H1 (cell line): ENCODE data around the gene PTGES2. TPM values are rescaled to one million over a fixed set of nuclear protein-coding genes. Genes with fewer than 3 reads are reported as not detected.

Source experiments
- ATF2 ChIP-seq: IDR thresholded peaks from 2 replicates; pipeline ENCODE4 v1.6.1; 2012; ENCODE audit warnings: low read length, inconsistent platforms
- BCL11A ChIP-seq, 2 experiments: IDR thresholded peaks; one replicate each; pipeline ENCODE4 v1.6.1; 2011; ENCODE audit warnings: low read depth in 2 of 2, low read length in 2 of 2, mild to moderate bottlenecking in 2 of 2
- BRCA1 ChIP-seq: IDR thresholded peaks from 2 replicates; pipeline ENCODE4 v1.6.1; 2012; ENCODE audit warnings: low read depth, low read length, improper control_type of control experiment
- CHD1 ChIP-seq: IDR thresholded peaks from 2 replicates; pipeline ENCODE4 v1.6.1; 2012; ENCODE audit warnings: low read depth, low read length, improper control_type of control experiment
- CHD2 ChIP-seq: IDR thresholded peaks from 2 replicates; pipeline ENCODE4 v1.6.1; 2012; ENCODE audit warnings: low read length, improper control_type of control experiment
- CREB1 ChIP-seq: IDR thresholded peaks from 2 replicates; pipeline ENCODE4 v1.6.1; 2012; ENCODE audit warnings: inconsistent platforms
- GABPA ChIP-seq: IDR thresholded peaks from 2 replicates; pipeline ENCODE4 v1.6.1; 2011; ENCODE audit warnings: mild to moderate bottlenecking, low read length, moderate library complexity, borderline replicate concordance; ENCODE audit not compliant: insufficient read depth
- HDAC6 ChIP-seq: IDR thresholded peaks from one replicate; pipeline ENCODE4 v1.7.1; 2012; ENCODE audit warnings: low read depth, mild to moderate bottlenecking, inconsistent platforms, low read length, moderate library complexity
- JUN ChIP-seq: IDR thresholded peaks from 2 replicates; pipeline ENCODE4 v1.6.1; 2011; ENCODE audit warnings: low read depth, mild to moderate bottlenecking, improper control_type of control experiment, low read length
- KDM1A ChIP-seq: fragments of 200-600, 300-600 bp; sonication (generic); IDR thresholded peaks from 2 replicates; pipeline ENCODE4 v1.7.1; 2016; ENCODE audit warnings: mild to moderate bottlenecking, low read length, borderline replicate concordance
- KDM4A ChIP-seq: IDR thresholded peaks from one replicate; pipeline ENCODE4 v1.7.1; 2012; ENCODE audit warnings: low read depth, mild to moderate bottlenecking, moderate library complexity, low read length, inconsistent platforms; ENCODE audit not compliant: severe bottlenecking
- KDM5A ChIP-seq: fragments of 200-600 bp; IDR thresholded peaks from 2 replicates; pipeline ENCODE4 v1.7.1; 2012; ENCODE audit warnings: mild to moderate bottlenecking, low read length, inconsistent platforms, mixed read lengths
- MAX ChIP-seq: IDR thresholded peaks from 2 replicates; pipeline ENCODE4 v1.6.1; 2012; ENCODE audit warnings: inconsistent platforms
- NRF1 ChIP-seq: IDR thresholded peaks from 2 replicates; pipeline ENCODE4 v1.6.1; 2011; ENCODE audit warnings: mild to moderate bottlenecking, low read depth, low read length, improper control_type of control experiment
- PHF8 ChIP-seq: fragments of 200-600 bp; sonication (generic); conservative IDR thresholded peaks from 2 replicates; pipeline ENCODE4 v1.7.1; 2012; ENCODE audit warnings: low read depth, mild to moderate bottlenecking, inconsistent platforms, low read length, moderate library complexity
- POU5F1 ChIP-seq: IDR thresholded peaks from 2 replicates; pipeline ENCODE4 v1.6.1; 2011; ENCODE audit warnings: low read depth, mild to moderate bottlenecking, low read length, moderate library complexity
- RBBP5 ChIP-seq: IDR thresholded peaks from 2 replicates; pipeline ENCODE4 v1.7.1; 2012; ENCODE audit warnings: low read depth, mild to moderate bottlenecking, inconsistent platforms, low read length, moderate library complexity, borderline replicate concordance
- RFX5 ChIP-seq: IDR thresholded peaks from 2 replicates; pipeline ENCODE4 v1.6.1; 2011; ENCODE audit warnings: low read depth, low read length, improper control_type of control experiment, borderline replicate concordance
- SIX5 ChIP-seq: IDR thresholded peaks from 2 replicates; pipeline ENCODE4 v1.6.1; 2011; ENCODE audit warnings: mild to moderate bottlenecking, low read depth, low read length
- TBP ChIP-seq: IDR thresholded peaks from 2 replicates; pipeline ENCODE4 v1.6.1; 2011; ENCODE audit warnings: low read depth, low read length, improper control_type of control experiment
- polyA plus RNA-seq, 7 experiments: library from polyadenylated mRNA; depleted of rRNA in 3 of 7; stranded (reverse) in 5 of 7; unstranded in 2 of 7; fragments of >200 nt in 5 of 7; fragments of 200-250 nt in 2 of 7; gene quantifications; 1 replicate in 5 of 7; 2 replicates in 1 of 7; 4 replicates in 1 of 7; pipeline versions ENCODE4 v1.2.1 to v1.2.3, GENCODE V29; 2011 to 2013; ENCODE audit warnings: missing spikeins in 2 of 7, mixed read lengths in 2 of 7
- total RNA-seq: library from RNA; stranded (reverse); fragmentation: NEBNext Ultra II Directional; extraction: Animal tissue kit (Norgen Biotek cat#: 25700); gene quantifications from 2 replicates; pipeline ENCODE4 v1.2.1, GENCODE V29; 2021

PTGES2 gene
- total and polyA plus RNA-seq, 2 of the 8 experiments (the other 6 are each of a cell fraction or from before 2014, with no cell fraction given) = 80.7 to 81.2 TPM

DNA sequence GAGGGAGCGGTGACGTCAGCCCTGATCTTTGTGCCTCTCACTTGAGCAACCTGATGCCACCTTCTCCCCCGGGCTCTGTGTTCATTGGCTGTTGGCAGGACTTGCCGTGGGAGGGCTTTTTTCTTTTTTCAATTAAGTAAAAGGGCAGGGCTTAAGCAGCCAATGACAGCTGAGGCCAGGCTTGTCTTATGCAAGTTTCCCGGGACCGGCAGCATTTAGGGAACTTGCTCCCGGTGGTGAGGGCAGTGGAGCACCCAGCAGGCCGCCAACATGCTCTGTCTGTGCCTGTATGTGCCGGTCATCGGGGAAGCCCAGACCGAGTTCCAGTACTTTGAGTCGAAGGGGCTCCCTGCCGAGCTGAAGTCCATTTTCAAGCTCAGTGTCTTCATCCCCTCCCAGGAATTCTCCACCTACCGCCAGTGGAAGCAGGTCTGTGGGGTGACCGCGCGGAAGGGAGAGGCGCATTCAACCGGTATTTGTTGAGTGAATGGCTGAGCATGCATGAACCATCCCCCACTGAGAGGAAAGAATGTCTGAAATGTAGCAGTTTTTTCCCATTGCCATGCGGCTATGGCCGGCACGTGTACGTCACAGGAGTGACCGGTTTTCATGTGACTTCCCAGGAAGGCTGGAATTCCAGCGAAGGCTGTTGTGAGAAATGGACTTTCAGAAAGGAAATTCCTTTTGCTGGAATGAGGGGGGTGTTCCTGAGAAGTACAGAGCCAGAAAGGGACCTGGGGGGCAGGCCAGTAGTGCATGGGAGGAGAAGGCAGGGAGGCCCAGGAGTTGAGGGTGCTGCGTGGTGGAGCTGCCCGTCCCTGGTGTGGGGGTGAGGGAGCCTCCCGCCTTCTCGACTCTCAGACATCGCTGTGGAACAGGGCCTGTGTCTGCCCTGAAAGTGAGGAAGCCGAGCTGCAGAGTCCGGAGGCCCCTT, 29.0 kb downstream of the PTGES2 start (continued):
- TF ChIP-seq ATF2 = peak; percentile 95
- TF ChIP-seq HDAC6 = no peak
- TF ChIP-seq RFX5 = 0 out of 2 replicates have a peak, but pooled peaks have one; percentile 28
- no peak; the same call in 1 of the 2 replicates for TF ChIP-seq BRCA1
- TF ChIP-seq TBP = peak; percentile 94
- TF ChIP-seq NRF1 = no peak
- TF ChIP-seq MAX = peak; percentile 96
- no peak for TF ChIP-seq KDM5A
- TF ChIP-seq SIX5 = no peak
- TF ChIP-seq POU5F1 = no peak
- no peak for TF ChIP-seq KDM1A
- TF ChIP-seq PHF8 = peak; percentile 67
- no peak for TF ChIP-seq BCL11A (IDR thresholded peaks at IDR 0.05; ENCODE audit: low read depth in 2 of 2, low read length in 2 of 2)
- TF ChIP-seq KDM4A = peak; percentile 25
- TF ChIP-seq JUN = peak; percentile 72
- TF ChIP-seq CREB1 = peak; percentile 85
- TF ChIP-seq CHD1 = no peak
- TF ChIP-seq GABPA = no peak
- peak; percentile 49; the same call in 1 of the 2 replicates for TF ChIP-seq RBBP5
- peak; percentile 5; the same call in 1 of the 2 replicates for TF ChIP-seq CHD2
